PC-3 (cell line): ENCODE data around the gene PNRC2. TPM values are rescaled to one million over a fixed set of nuclear protein-coding genes. Genes with fewer than 3 reads are reported as not detected.

Experiments used
- ATAC-seq: fragments of 200-7000 bp; cut with Tn5 transposase; 2 replicates; pipeline ENCODE4 v1.9.1; 2020; ENCODE audit warnings: mild to moderate bottlenecking, moderate library complexity
- BruUV-seq: library from RNA; stranded (reverse); fragments of 400-500 nt; replicated peaks from 2 replicates; lab custom pipeline; 2021; lab: Mats Ljungman, UMichigan
- CTCF ChIA-PET: fragments of 300-600 bp; sonication (Branson Sonifier 250); formaldehyde crosslinking; loops from one replicate; lab custom pipeline; 2022; ENCODE audit warnings: antibody characterized with exemption; lab: Charles Lee
- POLR2A ChIA-PET: fragments of 300-600 bp; sonication (Branson Sonifier 250); formaldehyde crosslinking; loops from one replicate; lab custom pipeline; 2022; ENCODE audit warnings: antibody characterized with exemption; ENCODE audit not compliant: unreplicated experiment; lab: Charles Lee
- DNase-seq: peaks from one replicate; pipeline ENCODE4 v3.0.0-alpha.2; 2015
- H2AFZ ChIP-seq: fragments of 300-600 bp; sonication (generic); 2 replicates; pipeline ENCODE4 v1.6.0; 2016; ENCODE audit warnings: antibody characterized with exemption, low read length
- H3F3A ChIP-seq: fragments of 300-600 bp; sonication (generic); one replicate; pipeline ENCODE4 v1.6.0; 2017; ENCODE audit warnings: antibody characterized with exemption, low read length, control low read depth, mild to moderate bottlenecking; ENCODE audit not compliant: unreplicated experiment
- H3K27ac ChIP-seq: fragments of 300-600 bp; sonication (generic); 2 replicates; pipeline ENCODE4 v1.5.1; 2016; ENCODE audit warnings: mild to moderate bottlenecking, low read length
- H3K27me3 ChIP-seq: fragments of 300-600 bp; sonication (generic); 2 replicates; pipeline ENCODE4 v1.6.1; 2016; ENCODE audit warnings: low read length, mixed read lengths
- H3K36me3 ChIP-seq: fragments of 300-600 bp; sonication (generic); 2 replicates; pipeline ENCODE4 v1.6.1; 2016; ENCODE audit warnings: low read depth, mixed run types, low read length, mixed read lengths
- H3K4me1 ChIP-seq: fragments of 300-600 bp; sonication (generic); 2 replicates; pipeline ENCODE4 v1.5.1; 2016; ENCODE audit warnings: low read length; ENCODE audit not compliant: insufficient read depth
- H3K4me2 ChIP-seq: fragments of 300-600 bp; sonication (generic); 2 replicates; pipeline ENCODE4 v1.6.0; 2016; ENCODE audit warnings: low read length
- H3K4me3 ChIP-seq: fragments of 300-600 bp; sonication (generic); 2 replicates; pipeline ENCODE4 v1.5.1; 2016; ENCODE audit warnings: mild to moderate bottlenecking, low read length, mixed read lengths
- H3K79me2 ChIP-seq: fragments of 300-600 bp; sonication (generic); 2 replicates; pipeline ENCODE4 v1.6.1; 2017; ENCODE audit warnings: low read length, mixed read lengths
- H3K9ac ChIP-seq: fragments of 300-600 bp; sonication (generic); 2 replicates; pipeline ENCODE4 v1.6.0; 2016; ENCODE audit warnings: mild to moderate bottlenecking, low read length
- H3K9me2 ChIP-seq: fragments of 300-600 bp; sonication (generic); replicated peaks from 2 replicates; pipeline ENCODE4 v1.6.1; 2016; ENCODE audit warnings: mixed run types, low read length, mixed read lengths
- H3K9me3 ChIP-seq: fragments of 300-600 bp; sonication (generic); 2 replicates; pipeline ENCODE4 v1.6.1; 2016; ENCODE audit warnings: low read length, mixed read lengths
- H4K20me1 ChIP-seq: fragments of 300-600 bp; sonication (generic); 2 replicates; pipeline ENCODE4 v1.6.1; 2016; ENCODE audit warnings: low read length, mixed read lengths
- EZH2 ChIP-seq: fragments of 300-600 bp; sonication (generic); IDR thresholded peaks from one replicate; pipeline ENCODE4 v1.6.1; 2017; ENCODE audit warnings: antibody characterized with exemption, mild to moderate bottlenecking, low read length; ENCODE audit not compliant: unreplicated experiment
- EZH2phosphoT487 ChIP-seq: fragments of 300-600 bp; sonication (generic); IDR thresholded peaks from 2 replicates; pipeline ENCODE4 v1.6.1; 2018; ENCODE audit warnings: mild to moderate bottlenecking, antibody characterized with exemption, low read length, borderline replicate concordance
- intact Hi-C: fragments of 100-400 bp; cut with micrococcal nuclease; formaldehyde crosslinking; loops from 2 replicates; pipeline ENCODE4 v1.9.0; 2023
- total RNA-seq: library from RNA; depleted of rRNA; stranded (reverse); fragments of >200 nt; gene quantifications from 2 replicates; pipeline ENCODE4 v1.2.3, GENCODE V29; 2014
- TF ChIP-seq, protein P1 (sequence below): fragments of 300-600 bp; sonication (generic); conservative IDR thresholded peaks from 2 replicates; pipeline ENCODE4 v1.5.1; 2017; ENCODE audit warnings: antibody characterized with exemption, low read depth, mild to moderate bottlenecking, low read length

PNRC2 gene
- total RNA-seq, 1 experiment from 2014 or later = 45.6 TPM

DNA sequence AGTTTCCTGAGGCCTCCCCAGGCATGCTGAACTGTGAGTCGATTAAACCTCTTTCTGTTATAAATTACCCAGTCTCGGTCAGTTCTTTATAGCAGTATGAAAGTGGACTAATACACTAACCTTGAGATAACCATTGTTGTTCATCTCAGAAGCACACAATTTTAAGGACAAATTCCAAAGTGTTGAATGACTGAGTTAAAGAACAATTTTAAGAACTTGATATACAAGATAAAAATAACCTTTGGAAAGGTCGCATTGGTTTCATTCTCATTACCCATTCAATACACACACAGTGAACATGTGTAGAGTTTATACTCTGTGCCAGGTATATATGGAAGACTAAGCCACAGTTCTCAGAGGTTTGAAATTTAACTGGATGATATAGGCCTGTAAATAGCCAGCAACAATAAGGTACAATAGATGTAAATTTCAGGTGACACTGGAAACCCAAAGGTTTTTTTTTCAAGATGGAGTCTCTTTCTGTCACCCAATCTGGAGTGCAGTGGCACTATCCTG lies 39.6 kb downstream of the PNRC2 start:
- Histone ChIP-seq H3K27me3 (no peaks in the 10 kb centered on the region), H3K4me1 (peaks cover 13% of the 10 kb centered on the region)
- POLR2A ChIA-PET = no interaction called here

DNA sequence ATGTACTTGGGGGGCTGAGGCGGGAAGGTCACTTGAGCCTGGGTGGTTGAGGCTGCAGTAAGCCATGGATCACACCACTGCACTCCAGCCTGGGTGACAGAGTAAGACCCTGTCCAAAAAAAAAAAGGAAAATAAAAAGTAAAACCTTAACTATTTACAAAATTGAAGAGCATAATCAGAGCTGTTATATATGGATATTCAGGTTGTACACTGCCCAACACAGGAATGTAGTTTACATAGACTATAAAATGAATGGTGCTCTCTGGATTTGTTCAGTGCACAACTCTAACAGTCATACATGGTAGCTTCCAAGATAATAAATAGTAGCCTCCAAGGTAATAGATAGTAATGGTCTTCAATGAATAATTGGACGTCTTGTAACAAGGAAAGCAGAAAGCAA lies 43.1 kb downstream of the PNRC2 start:
- TF ChIP-seq EZH2phosphoT487 (no peak), EZH2 (no peak)
- TF ChIP-seq, protein P1, sequence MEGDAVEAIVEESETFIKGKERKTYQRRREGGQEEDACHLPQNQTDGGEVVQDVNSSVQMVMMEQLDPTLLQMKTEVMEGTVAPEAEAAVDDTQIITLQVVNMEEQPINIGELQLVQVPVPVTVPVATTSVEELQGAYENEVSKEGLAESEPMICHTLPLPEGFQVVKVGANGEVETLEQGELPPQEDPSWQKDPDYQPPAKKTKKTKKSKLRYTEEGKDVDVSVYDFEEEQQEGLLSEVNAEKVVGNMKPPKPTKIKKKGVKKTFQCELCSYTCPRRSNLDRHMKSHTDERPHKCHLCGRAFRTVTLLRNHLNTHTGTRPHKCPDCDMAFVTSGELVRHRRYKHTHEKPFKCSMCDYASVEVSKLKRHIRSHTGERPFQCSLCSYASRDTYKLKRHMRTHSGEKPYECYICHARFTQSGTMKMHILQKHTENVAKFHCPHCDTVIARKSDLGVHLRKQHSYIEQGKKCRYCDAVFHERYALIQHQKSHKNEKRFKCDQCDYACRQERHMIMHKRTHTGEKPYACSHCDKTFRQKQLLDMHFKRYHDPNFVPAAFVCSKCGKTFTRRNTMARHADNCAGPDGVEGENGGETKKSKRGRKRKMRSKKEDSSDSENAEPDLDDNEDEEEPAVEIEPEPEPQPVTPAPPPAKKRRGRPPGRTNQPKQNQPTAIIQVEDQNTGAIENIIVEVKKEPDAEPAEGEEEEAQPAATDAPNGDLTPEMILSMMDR = no peak
- no peak overlapping the region for H3K4me3 ChIP-seq
- H3K36me3 ChIP-seq = no peaks in the 10 kb centered on the region
- H3K9me3 ChIP-seq = peaks cover 5% of the 10 kb centered on the region
- no peaks in the 10 kb centered on the region for H4K20me1 ChIP-seq
- ChIA-PET POLR2A (interaction anchor here (0.6 kb wide), 2 partner anchors 37 to 38 kb away, joined by 3 to 4 read pairs; no protein-coding TSS in a partner anchor), CTCF (no interaction called here)
- H3K79me2 ChIP-seq = no peaks in the 10 kb centered on the region
- peaks cover 13% of the 10 kb centered on the region for H3K4me1 ChIP-seq
- H3K27me3 ChIP-seq = no peaks in the 10 kb centered on the region
- H3K4me2 ChIP-seq = no peak overlapping the region
- intact Hi-C loops = no loop called here
- no peak overlapping the region for H3K9ac ChIP-seq
- DNase-seq (no peak), ATAC-seq (no peak)
- no peak overlapping the region for H2AFZ ChIP-seq
- no peaks in the 10 kb centered on the region for H3K9me2 ChIP-seq
- H3F3A ChIP-seq = peaks cover 4% of the 10 kb centered on the region
- no peak overlapping the region for H3K27ac ChIP-seq
- no TSS peak for BruUV-seq

More for the DNA sequence above, 39.6 kb downstream of the PNRC2 start:
- Histone ChIP-seq H3K79me2 (no peaks in the 10 kb centered on the region), H3K36me3 (no peaks in the 10 kb centered on the region), H3F3A (peaks cover 4% of the 10 kb centered on the region), H3K9me3 (no peaks in the 10 kb centered on the region), H3K4me2 (no peak overlapping the region), H3K4me3 (no peak overlapping the region), H2AFZ (no peak overlapping the region), H4K20me1 (no peaks in the 10 kb centered on the region), H3K9me2 (no peaks in the 10 kb centered on the region), H3K9ac (no peak overlapping the region), H3K27ac (no peak overlapping the region)
- CTCF ChIA-PET = no interaction called here
- no peak for TF ChIP-seq EZH2phosphoT487
- TF ChIP-seq, protein P1 = no peak
- TF ChIP-seq EZH2 = no peak
- ATAC-seq (no peak), DNase-seq (no peak)
- intact Hi-C loops = no loop called here
- BruUV-seq = no TSS peak

- ATAC-seq = peak; percentile 38; the same call in 1 of the 2 replicates
- H3K27me3 ChIP-seq = no peaks in the 10 kb centered on the region
- H3K4me2 ChIP-seq = no peak overlapping the region
- H3K4me1 ChIP-seq = peaks cover 13% of the 10 kb centered on the region
- no peak overlapping the region for H3K4me3 ChIP-seq
- DNase-seq = peak; percentile 61
- no peak overlapping the region for H3K9ac ChIP-seq
- BruUV-seq = no TSS peak
- no peak overlapping the region for H2AFZ ChIP-seq
- intact Hi-C loops = no loop called here
- H3K9me3 ChIP-seq = peaks cover 5% of the 10 kb centered on the region
- no peaks in the 10 kb centered on the region for H3K79me2 ChIP-seq
- no peak overlapping the region for H3K27ac ChIP-seq
- ChIA-PET POLR2A (interaction anchor here (0.6 to 0.7 kb wide), 2 partner anchors 23 to 39 kb away, joined by 4 to 5 read pairs; partner anchors contain the start of gene SRSF10), CTCF (interaction anchor here (0.6 kb wide), 1 partner anchor 68 kb away, joined by 3 read pairs; no protein-coding TSS in a partner anchor)
- no peaks in the 10 kb centered on the region for H3K36me3 ChIP-seq
- no peak for TF ChIP-seq EZH2
- TF ChIP-seq EZH2phosphoT487 = no peak
- TF ChIP-seq, protein P1 = no peak
- peaks cover 4% of the 10 kb centered on the region for H3F3A ChIP-seq
- no peaks in the 10 kb centered on the region for H4K20me1 ChIP-seq
- no peaks in the 10 kb centered on the region for H3K9me2 ChIP-seq
Observed at GRCh38 chr1:24003331-24003972, 43.8 kb downstream of the PNRC2 start.
